Left colon (tissue), 2 donors: ENCODE results near the gene HK2. TPM values are rescaled to one million over a fixed set of nuclear protein-coding genes. Genes with fewer than 3 reads are reported as not detected.
"Not testable (repeated sequence)": the region's sequence is repeated elsewhere in the genome, so short reads cannot be mapped to it uniquely, and the experiment has no call there.

Experiments
- ATAC-seq: fragments of 200-7000 bp; cut with Tn5 transposase; one replicate; pipeline ENCODE4 v1.9.1; 2020; ENCODE audit warnings: mild to moderate bottlenecking, moderate library complexity
- DNase-seq, 2 donors: peaks; one replicate each; pipeline ENCODE4 v3.0.0-alpha.2; 2020
- intact Hi-C, 2 donors: fragments of 100-400 bp; cut with DNase I in 1 of 2; cut with micrococcal nuclease in 1 of 2; formaldehyde crosslinking; loops; one replicate each; pipeline versions ENCODE4 v1.11.2 to v1.14.0; 2022; cut with DNase I, micrococcal nuclease
- total RNA-seq, 2 donors: library from RNA; stranded (reverse); fragmentation: NEBNext Ultra II Directional; extraction: Animal tissue kit (Norgen Biotek cat#: 25700); gene quantifications; one replicate each; pipeline ENCODE4 v1.2.1, GENCODE V29; 2021
- donor health status: DM: no; HTN: no; CAD: no.
- donor health status: DM: yes; HTN: yes; CAD: no.

HK2 gene
- total RNA-seq, 2 donors from 2014 or later: 172 to 423 TPM

DNA sequence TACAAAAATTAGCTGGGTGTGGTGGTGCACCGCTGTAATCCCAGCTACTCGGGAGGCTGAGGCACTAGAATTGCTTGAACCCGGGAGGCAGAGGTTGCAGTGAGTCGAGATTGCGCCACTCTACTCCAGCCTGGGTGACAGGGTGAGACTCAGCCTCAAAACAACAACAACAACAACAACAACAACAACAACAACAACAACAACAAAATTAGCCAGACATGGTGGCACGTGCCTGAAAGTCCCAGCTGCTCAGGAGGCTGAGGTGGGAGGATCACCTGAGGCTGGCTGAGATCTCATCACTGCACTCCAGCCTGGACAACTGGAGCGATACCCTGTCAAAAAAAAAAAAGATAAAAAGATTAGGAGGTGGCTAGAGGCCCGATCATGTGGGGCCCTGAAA is 19.4 kb downstream of the HK2 start:
- intact Hi-C loops, ATAC-seq: not testable (repeated sequence)

DNA sequence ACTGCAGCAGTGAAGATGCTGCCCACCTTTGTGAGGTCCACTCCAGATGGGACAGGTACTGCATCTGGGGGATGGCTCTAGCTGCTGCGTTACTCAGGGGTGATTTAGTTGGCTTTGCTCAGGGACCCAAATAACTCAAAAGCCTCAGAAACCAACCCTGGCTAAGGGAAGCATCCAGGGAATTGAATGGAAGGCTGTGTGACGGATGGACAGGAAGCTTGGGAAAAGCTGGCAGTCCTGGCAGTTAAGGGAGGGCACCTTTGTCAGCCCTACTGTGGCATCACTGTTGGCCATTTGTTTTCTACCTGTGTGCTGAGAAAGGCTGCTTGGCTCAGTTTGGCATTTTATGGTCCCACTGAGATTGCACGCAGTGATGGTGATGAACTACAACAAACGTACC is 20.5 kb downstream of the HK2 start:
- no peak for ATAC-seq
- intact Hi-C loops: no loop called here

More for the DNA sequence above, 19.4 kb downstream of the HK2 start:
- DNase-seq: not testable (repeated sequence)

DNA sequence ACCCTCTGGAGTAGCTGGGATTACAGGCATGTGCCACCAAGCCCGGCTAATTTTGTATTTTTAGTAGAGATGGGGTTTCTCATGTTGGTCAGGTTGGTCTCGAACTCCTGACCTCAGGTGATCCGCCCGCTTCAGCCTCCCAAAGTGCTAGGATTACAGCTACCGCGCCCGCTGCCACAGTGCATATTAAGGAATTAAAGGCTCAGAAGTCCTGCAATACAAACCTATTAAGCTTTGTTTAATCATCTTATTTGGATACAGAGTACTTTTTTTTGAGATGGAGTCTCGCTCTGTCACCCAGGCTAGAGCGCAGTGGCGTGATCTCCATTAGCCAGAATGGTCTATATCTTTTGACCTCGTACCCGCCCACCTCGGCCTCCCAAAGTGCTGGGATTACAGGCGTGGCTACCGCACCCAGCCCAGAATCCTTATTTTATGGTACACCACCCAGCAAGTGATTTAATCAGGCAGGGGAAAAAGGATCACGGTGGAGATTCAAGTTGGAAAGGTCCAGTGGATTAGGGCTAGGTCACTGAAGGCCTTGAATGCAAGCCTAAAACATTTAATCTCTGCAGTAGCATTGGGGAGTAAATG is 21.3 kb downstream of the HK2 start:
- peak; percentile 58 for ATAC-seq

More for the DNA sequence above, 20.5 kb downstream of the HK2 start:
- no peak for DNase-seq

DNA sequence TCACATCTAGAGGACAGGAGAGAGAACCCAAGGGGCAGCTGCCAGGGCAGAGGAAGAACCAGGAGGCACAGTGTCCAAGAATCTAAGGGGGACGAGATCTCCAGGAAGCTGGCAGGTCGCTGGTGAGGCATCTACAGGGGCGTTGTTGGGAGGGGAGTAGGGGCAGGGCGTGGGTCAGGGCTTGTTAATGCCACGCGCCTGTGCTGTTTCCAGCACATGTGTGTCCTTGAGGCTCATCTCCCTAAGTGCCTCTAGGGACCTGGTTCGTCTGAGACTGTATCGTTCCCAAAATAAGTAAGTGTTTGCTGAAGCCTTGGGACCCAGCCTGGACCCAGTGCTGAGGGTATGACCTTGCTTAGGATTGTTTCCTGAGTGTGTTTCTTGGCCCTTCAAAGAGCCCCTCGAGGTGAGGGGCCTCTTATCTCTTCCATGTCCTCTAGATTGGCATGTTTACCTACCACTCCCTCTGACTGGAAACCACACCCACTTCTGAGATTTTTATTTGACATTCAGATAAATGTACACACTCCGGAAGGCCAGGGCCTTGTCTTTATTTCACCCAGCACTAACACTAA is 22.2 kb downstream of the HK2 start:
- intact Hi-C loops: no loop called here
- DNase-seq (peak; percentile 55 to 81), ATAC-seq (peak; percentile 86)

More for the DNA sequence above, 21.3 kb downstream of the HK2 start:
- intact Hi-C loops: not testable (repeated sequence)
- peak; percentile 72 for DNase-seq

DNA sequence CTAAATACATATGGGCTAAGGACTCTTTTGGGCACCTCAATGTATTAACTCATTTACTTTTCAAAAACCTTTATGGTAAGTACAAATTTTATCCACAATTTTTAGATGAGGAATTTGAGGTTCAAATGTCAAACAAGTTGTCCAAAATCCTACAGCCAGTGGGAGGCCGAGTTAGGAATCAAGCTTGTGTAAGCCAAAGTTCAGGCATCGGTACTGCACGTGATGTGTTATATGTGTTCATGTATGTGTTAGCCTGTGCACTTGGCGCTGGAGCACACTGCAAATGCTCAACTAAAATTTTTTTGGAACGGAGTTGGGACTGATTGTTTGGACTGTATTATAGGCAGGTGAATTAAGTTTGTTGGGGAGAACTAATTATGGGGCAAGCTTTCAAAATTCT is 22.7 kb downstream of the HK2 start:
- DNase-seq (no peak), ATAC-seq (no peak)
- intact Hi-C loops: no loop called here

DNA sequence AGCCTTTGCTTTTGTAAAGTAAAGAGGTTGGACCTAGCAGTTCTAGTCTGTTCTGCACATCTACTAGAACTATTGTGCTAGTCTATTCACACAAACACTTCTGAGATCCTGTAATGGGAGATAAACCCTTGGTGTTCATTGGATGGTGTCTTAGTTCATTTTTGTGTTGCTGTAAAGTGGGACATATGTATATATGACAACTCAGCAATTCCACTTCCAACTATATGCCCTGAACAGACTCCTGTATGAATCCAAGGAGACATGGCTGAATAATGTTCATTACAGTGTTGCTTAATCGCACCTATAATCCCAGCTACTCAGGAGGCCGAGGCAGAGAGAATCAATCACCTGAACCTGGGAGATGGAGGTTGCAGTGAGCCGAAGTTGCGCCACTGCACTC is 23.3 kb downstream of the HK2 start:
- intact Hi-C loops: no loop called here
- DNase-seq (no peak), ATAC-seq (no peak)

DNA sequence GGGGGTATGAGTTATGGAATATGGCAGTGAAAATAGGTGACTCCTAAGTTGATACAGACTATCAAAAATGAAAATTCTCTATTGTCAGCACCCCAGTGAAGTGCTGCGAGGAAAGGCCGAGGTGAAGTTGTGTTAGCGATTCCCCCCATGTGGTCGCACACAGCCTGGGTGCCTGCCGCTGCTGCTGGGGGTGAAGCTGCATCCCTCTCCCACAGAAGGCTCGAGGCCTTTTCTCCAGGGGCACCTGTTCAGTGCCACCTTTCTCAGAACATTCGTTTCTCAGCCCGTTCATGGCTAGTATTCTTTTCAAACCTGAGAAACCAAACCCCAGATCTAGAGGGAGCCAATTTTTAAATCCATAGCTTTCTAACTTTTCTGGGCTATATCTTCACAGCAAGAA is 23.8 kb downstream of the HK2 start:
- ATAC-seq: no peak

DNA sequence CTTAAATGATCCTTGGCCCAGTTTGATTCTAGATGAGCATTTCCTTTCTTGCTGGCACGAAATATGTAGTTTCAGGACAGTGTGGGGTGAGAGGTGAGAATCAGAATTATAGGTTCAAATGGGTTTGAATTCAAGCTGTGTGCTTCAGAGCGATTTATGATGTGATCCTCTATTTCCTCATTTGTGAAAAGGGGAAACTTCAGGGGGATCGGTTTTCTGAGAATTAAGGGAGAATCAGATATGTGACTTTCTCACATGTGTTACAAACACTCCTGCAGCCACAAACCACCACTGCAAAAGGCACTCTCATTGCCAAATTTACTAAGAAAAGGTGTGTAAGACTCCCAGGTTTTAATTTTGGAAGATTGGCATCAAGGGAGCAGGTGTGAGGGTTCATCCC is 24.4 kb downstream of the HK2 start:
- intact Hi-C loops: no loop called here
- DNase-seq (no peak), ATAC-seq (no peak)

More for the DNA sequence above, 23.8 kb downstream of the HK2 start:
- no peak for DNase-seq
- intact Hi-C loops: no loop called here

DNA sequence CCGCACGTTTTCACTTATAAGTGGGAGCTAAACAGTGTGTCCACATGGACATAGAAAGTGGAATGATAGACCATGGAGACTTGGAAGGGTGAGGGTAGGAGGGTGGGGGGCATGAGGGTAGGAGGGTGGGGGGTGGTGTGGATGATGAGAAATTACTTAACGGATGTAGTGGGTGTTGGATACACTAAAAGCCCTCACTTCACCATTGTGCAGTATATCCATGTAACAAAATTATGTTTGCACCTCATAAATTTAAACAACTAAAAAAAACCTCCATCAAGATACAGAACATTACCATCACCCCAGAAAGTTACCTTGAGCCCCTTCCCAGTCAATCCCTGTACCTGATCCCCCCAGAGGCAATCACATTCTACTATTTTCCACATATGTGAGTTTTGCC is 26.2 kb downstream of the HK2 start:
- no peak for ATAC-seq
- DNase-seq: no peak
- intact Hi-C loops: no loop called here

DNA sequence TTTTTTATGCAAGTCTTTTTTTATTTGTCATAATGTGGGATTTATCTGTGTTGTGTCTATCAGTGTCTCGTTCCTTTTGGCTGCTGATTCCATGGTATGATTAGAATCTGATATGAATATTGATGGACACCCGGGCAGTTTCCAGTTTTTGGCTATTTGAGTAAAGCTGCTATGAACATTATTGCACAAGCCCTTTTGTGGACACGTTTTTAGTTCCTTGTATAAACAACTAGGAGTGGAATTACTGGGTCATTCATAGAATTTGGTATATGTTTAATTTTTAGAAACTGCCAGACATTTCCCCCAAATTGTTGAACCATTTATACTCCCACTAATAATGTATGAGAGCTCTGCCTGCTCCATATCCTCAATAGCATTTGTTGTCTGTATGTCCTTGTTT is 26.6 kb downstream of the HK2 start:
- intact Hi-C loops: no loop called here
- ATAC-seq (no peak), DNase-seq (no peak)

DNA sequence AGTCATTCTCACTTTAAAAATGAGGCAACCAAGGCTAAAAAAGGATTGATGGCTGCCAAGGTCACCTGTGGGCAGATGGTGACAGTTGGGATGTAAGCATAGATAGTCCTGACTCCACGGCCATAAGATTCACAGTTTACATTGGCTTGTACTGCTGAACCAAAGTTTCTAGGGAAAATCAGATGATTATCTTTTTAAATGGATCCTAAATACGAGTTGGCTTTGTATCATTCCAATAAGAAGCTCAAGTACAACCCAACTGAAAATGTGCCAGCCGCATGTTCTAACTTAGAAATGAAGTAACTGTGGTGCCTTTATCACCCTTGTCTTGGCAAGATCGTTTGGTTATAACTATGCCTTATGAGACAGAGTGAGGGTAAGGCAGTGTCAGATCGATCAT is 27.6 kb downstream of the HK2 start:
- DNase-seq: no peak
- no peak for ATAC-seq
- intact Hi-C loops: no loop called here

DNA sequence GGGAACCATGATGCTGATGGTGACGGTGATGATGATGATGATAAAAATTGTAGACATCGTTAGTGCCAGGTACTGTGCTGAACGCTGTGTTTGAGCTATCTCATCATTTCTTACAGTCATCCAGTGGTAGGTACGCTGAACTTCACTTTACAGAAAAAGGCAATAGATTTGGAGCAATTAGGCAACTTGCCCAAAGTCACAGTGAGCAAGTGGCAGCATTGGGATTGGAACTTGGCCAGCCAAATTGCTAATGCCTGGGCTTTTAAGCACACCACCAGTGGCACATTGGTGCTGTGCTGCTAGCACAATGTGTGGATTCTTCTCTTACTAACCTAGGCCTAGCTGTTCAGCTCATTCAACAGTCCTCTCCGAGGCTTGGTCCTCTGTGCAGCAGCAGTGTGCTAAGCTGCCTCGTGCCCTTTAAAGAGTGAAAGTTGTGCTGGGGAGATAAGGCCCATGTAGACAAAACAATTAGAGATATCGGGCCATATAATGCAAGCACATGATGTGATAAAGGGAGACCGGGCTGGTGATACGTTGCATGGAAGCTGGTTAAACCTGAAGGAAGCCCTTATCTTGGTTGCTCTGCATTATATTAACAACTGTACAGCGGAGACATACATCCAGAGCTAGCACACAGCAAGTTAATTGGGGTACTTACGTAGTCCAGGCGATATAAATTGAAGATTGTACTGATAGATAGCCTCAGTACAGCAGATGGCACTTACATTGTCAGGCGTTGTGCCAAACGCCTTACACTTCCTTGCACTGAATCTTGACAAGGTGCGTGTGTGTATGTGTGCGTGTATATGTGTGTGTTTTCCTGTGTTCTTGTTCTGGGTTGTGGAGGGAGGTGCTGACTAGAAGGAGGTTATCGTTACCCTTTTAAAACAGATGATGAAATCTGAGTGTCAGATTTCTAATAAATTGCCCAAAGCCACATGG is 28.4 kb downstream of the HK2 start:
- DNase-seq: peak; percentile 64 to 71
- ATAC-seq: peak; percentile 63
- intact Hi-C loops: no loop called here

DNA sequence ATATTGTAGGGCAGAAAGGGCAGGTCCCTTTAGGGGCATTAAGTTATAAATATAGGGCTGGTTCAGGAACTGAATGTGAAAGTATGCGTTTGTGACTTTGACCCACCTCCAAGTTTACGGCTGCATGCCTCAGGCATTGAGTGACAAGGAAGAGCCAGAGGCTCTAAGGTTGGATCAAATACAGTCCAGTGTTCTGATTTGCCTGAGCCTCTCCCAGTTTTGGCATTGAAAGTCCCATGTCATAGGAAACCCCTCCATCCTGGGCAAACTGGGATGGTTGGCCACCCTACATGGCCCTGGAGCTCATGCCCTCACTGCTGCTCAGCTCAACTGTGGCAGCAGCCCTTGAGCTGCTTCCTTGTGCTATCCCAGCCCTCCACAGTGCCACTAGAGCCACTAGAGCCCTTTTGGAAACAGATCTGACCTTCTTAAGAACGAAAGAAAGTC is 29.9 kb downstream of the HK2 start:
- DNase-seq (peak in 1 of 2 donors; percentile 79), ATAC-seq (peak; percentile 81)
- intact Hi-C loops: no loop called here

DNA sequence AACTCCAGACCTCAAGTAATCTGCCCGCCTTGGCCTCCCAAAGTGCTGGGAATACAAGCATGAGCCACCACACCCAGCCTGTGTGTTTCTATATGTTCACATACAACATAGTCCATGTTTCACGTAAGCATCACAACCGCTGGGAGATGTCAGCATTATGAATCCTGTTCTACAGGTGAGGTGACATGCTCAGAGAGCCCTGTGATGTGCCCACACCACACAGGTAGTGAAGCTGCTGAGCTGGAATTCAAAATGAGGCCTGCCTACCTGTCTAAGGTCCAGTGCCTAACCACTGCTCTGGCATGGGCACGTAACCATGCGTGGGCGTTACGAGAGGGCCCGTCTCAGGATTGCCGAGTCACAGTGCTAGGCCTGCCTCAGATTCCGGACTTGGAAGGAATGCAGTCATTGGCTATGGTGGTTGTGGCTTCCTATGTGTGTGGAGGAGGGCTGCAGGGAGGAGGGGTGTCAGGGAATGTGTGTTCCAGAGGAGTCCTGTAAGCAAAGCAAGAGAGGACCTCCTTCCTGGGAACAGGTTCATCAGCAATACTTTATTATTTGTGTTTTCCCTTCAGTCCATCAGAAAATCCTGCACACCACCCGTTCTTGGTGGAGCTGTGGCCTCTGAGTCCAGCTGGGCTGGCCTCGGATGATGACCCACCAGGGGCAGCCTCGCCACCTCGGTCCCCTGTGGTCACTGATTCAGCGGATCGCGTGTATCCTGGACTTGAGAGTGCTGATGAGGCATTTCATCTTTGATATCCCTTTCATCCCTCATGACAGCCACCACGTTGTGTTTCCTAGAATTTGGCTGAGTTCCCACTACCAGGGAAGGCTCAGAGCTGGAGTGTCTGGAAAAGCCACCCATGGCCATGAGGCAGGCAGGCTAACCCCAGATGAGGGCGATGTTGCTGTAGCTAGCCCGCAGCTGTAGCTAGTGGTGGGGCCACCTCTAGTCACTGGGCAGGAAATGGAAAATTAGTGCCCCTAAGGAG is 31.1 kb downstream of the HK2 start:
- DNase-seq: no peak
- no peak for ATAC-seq
- intact Hi-C loops: no loop called here

DNA sequence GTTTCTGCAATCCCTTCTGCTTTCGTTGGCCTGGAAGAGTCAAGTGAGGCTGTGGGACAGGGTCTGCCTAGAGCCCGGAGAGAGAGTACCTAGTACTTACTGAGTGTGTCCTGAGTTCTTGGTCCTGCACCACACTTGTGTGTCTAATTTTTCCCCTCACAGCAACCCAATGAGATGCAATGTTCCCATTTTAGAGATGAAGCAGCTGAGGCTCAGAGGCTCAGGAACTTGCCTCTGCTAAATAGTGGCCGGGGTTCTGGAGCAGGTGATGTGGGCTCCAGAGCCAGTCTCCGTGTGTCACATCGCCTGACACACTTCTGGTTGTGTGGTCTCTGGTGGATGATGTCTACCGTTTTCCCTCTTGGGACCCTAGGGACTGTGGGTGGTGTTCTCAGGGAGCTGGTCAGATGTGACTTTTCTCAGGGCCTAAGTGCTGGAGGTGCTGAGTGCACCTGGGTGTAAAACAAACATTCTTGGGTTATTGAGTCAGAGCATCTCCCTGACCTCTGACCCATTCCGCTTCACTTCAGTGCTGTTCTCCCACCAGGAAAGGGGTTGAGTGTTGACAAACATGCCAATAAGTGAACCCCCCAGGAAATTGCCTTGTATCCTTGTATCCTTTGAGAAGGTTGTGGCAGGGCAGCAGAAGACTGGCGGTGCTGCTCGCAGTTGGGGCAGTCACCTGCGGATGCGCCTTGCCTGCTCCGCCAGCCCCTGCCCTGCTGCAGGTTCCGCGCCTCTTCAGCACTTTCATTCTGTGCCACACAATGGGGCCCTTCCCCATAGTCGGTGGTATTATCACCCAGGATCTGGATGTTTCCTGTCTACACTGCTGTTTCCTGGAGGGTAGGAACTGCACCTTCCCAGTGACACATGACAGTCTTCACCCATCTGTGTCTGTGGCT is 32.1 kb downstream of the HK2 start:
- intact Hi-C loops: no loop called here
- no peak for DNase-seq
- ATAC-seq: no peak

DNA sequence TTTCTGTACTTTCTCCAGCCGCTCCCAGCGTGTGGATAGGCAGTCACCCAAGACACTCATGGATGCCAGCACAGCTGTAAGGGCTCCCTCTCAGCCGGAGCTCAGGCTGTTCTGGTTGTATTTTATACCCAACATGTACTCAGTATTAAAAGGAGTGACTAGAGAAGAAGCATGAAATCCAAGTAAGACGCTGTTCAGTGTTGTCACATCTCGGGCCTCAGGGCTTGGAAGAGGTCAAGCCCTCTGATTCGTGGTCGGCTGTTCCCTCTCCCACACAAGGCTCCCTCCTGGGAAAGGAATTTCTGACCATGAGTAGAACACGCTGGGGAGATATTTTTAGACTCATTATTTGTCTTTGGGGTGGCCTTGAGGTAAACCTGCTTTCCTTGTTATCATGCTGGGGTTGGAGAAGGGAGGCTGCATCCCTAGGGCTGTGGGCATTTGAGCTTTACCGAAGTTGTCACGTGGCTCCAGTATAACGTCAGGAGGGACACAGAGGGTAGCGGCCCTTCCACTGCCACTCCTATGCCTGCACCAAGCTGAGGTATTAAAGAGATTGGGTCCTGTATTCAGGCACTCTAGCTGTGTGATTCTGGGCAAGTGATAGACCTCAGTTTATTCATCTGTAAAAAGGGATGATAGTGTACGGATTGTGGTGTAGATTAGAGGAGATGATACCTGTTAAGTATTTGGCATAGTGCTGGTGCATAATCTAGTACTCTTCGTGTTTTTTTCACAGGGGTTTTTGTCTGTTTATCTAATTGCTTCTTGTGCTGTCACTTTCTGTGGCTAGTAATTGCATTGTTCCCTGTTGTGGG is 34.1 kb downstream of the HK2 start:
- no peak for DNase-seq
- ATAC-seq: no peak
- intact Hi-C loops: no loop called here

DNA sequence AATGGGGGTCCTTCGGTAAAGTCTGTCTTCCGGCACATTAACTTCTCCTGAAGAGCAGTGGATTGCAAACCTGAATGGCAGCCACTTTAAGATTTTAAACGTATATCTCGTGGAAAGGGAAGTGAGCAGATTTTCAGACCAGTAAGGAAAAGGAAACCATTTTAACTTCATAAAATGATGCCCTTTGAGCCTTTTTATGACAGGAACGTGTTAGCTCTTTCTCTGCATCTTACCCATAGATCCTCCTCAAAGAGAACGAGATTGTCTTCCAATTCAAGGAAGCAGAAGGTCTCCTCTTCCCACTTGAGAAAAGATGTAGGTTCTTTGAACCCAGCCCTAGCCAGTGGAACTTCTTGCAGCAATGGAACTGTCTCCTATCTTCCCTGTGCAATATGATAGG is 35.6 kb downstream of the HK2 start:
- intact Hi-C loops: no loop called here
- DNase-seq: no peak
- ATAC-seq: peak; percentile 82
